HepG2 (cell line): Measurements from ENCODE around the gene SCYGR4. TPM values are rescaled to one million over a fixed set of nuclear protein-coding genes. Genes with fewer than 3 reads are reported as not detected.

ENCODE experiments used
- ATAC-seq: fragments of 200-7000 bp; cut with Tn5 transposase; 3 replicates; pipeline ENCODE4 v1.9.1; 2020; ENCODE audit warnings: mild to moderate bottlenecking, moderate library complexity
- BruUV-seq: library from RNA; stranded (reverse); fragments of 400-500 nt; replicated peaks from 2 replicates; lab custom pipeline; 2021; lab: Mats Ljungman, UMichigan
- CTCF ChIA-PET: fragments of 300-600 bp; formaldehyde crosslinking; extraction: SDS; loops from one replicate; lab custom pipeline; 2021; ENCODE audit warnings: low total read pairs, inconsistent platforms, low intra/inter-chr PET ratio; lab: Yijun Ruan, JAX
- POLR2A ChIA-PET: fragments of 350-600 bp; sonication (Branson Sonifier 250); formaldehyde crosslinking; loops from one replicate; lab custom pipeline; 2020; ENCODE audit warnings: antibody characterized with exemption, inconsistent platforms; lab: Yijun Ruan, JAX
- DNase-seq: peaks from one replicate; pipeline ENCODE4 v3.0.0-alpha.2; 2015; ENCODE audit warnings: low spot score
- FAIRE-seq: peaks from 3 replicates; lab custom pipeline; 2011; peaks lifted over from hg19 to GRCh38; lab: Jason Lieb, UNC
- H2AFZ ChIP-seq: one replicate; pipeline ENCODE4 v1.6.1; 2011; ENCODE audit warnings: low read length, inconsistent platforms
- H3K27ac ChIP-seq: fragments of 300-600 bp; 3 replicates; pipeline ENCODE4 v1.8.0; 2011; ENCODE audit warnings: mixed run types, mild to moderate bottlenecking, mixed read lengths, low read length, inconsistent platforms; ENCODE audit not compliant: insufficient read depth; ENCODE audit errors: extremely low read length
- H3K27me3 ChIP-seq, 2 experiments: fragments of 200-600 bp in 1 of 2; 2 replicates in 1 of 2; 3 replicates in 1 of 2; pipeline versions ENCODE4 v1.6.0 to v1.8.0; 2011; ENCODE audit warnings: low read length in 2 of 2, mild to moderate bottlenecking in 2 of 2, moderate library complexity in 2 of 2, inconsistent platforms in 1 of 2; ENCODE audit not compliant: insufficient read depth in 2 of 2, control insufficient read depth in 1 of 2
- H3K36me3 ChIP-seq, 2 experiments: fragments of 200-600 bp in 1 of 2; replicated peaks in 1 of 2; 2 replicates in 1 of 2; 3 replicates in 1 of 2; pipeline versions ENCODE4 v1.5.1 to v1.8.0; 2011; ENCODE audit warnings: low read length in 2 of 2, inconsistent platforms in 1 of 2; ENCODE audit not compliant: insufficient read depth in 2 of 2, control insufficient read depth in 1 of 2
- H3K4me1 ChIP-seq: 2 replicates; pipeline ENCODE4 v1.5.1; 2012; ENCODE audit warnings: low read length, inconsistent platforms; ENCODE audit not compliant: insufficient read depth
- H3K4me2 ChIP-seq: 2 replicates; pipeline ENCODE4 v1.6.0; 2011; ENCODE audit warnings: low read depth, low read length, inconsistent platforms
- H3K4me3 ChIP-seq, 3 experiments: fragments of 200-600 bp in 1 of 3; sonication (generic), shearing (Covaris generic) in 1 of 3; replicated peaks in 1 of 3; 2 replicates each; pipeline ENCODE4 v1.5.1; 2011 to 2016; ENCODE audit warnings: low read length in 3 of 3, inconsistent platforms in 2 of 3, low read depth in 2 of 3, mild to moderate bottlenecking in 2 of 3, control low read depth in 1 of 3, mixed read lengths in 1 of 3; ENCODE audit not compliant: insufficient read depth in 1 of 3
- H3K79me2 ChIP-seq: one replicate; pipeline ENCODE4 v1.6.1; 2011; ENCODE audit warnings: low read length, inconsistent platforms; ENCODE audit not compliant: insufficient read depth
- H3K9ac ChIP-seq: 2 replicates; pipeline ENCODE4 v1.6.0; 2011; ENCODE audit warnings: mild to moderate bottlenecking, low read depth, low read length, inconsistent platforms; ENCODE audit not compliant: insufficient read depth
- H3K9me3 ChIP-seq: 2 replicates; pipeline ENCODE4 v1.5.1; 2012; ENCODE audit warnings: mild to moderate bottlenecking, low read length
- H4K20me1 ChIP-seq: 2 replicates; pipeline ENCODE4 v1.6.0; 2011; ENCODE audit warnings: inconsistent platforms, mild to moderate bottlenecking, low read length, moderate library complexity; ENCODE audit not compliant: insufficient read depth
- AGO2 ChIP-seq: fragments of 200-400 bp; formaldehyde crosslinking; optimal IDR thresholded peaks from 2 replicates; pipeline ENCODE3; 2017; ENCODE audit warnings: mild to moderate bottlenecking, low read depth, low read length, moderate library complexity
- ARID2 ChIP-seq: sonication (generic); formaldehyde crosslinking; IDR thresholded peaks from 2 replicates; pipeline ENCODE4 v1.8.1; 2022; ENCODE audit warnings: mild to moderate bottlenecking, missing genetic modification reagents, borderline replicate concordance
- FOSL2 ChIP-seq: sonication (generic); formaldehyde crosslinking; IDR thresholded peaks from 2 replicates; pipeline ENCODE4 v1.4.0; 2020; ENCODE audit warnings: missing genetic modification reagents
- GATA4 ChIP-seq: sonication (generic); IDR thresholded peaks from 2 replicates; pipeline ENCODE4 v1.6.1; 2016; ENCODE audit warnings: antibody characterized with exemption, low read depth, borderline replicate concordance
- HNF4A ChIP-seq: sonication (generic); formaldehyde crosslinking; IDR thresholded peaks from 2 replicates; pipeline ENCODE4 v1.4.0; 2020; ENCODE audit warnings: missing genetic modification reagents
- HOXA3 ChIP-seq: sonication (generic); formaldehyde crosslinking; IDR thresholded peaks from 2 replicates; pipeline ENCODE4 v1.5.0; 2020; ENCODE audit warnings: missing genetic modification reagents
- NFE2 ChIP-seq: sonication (generic); formaldehyde crosslinking; IDR thresholded peaks from 2 replicates; pipeline ENCODE4 v1.4.0; 2020; ENCODE audit warnings: missing genetic modification reagents
- NFYC ChIP-seq: IDR thresholded peaks from 2 replicates; pipeline ENCODE4 v1.6.1; 2016; ENCODE audit warnings: missing genetic modification reagents, missing compliant biosample characterization
- NR2F6 ChIP-seq, 2 experiments: IDR thresholded peaks; 2 replicates each; pipeline ENCODE4 v1.6.1; 2016; ENCODE audit warnings: antibody characterized with exemption in 1 of 2, mild to moderate bottlenecking in 1 of 2
- PITX1 ChIP-seq: sonication (generic); formaldehyde crosslinking; IDR thresholded peaks from 2 replicates; pipeline ENCODE4 v1.5.1; 2020; ENCODE audit warnings: mild to moderate bottlenecking, missing genetic modification reagents
- RARA ChIP-seq: IDR thresholded peaks from 2 replicates; pipeline ENCODE4 v1.6.1; 2016; ENCODE audit warnings: missing genetic modification reagents, missing compliant biosample characterization
- SOX5 ChIP-seq: IDR thresholded peaks from 2 replicates; pipeline ENCODE4 v1.6.1; 2016; ENCODE audit warnings: borderline replicate concordance
- TARDBP ChIP-seq: sonication (generic); formaldehyde crosslinking; IDR thresholded peaks from 2 replicates; pipeline ENCODE4 v1.8.0; 2022; ENCODE audit warnings: mild to moderate bottlenecking, missing genetic modification reagents
- TBX3 ChIP-seq: fragments of 450-650 bp; IDR thresholded peaks from 2 replicates; pipeline ENCODE4 v1.6.1; 2017; ENCODE audit warnings: antibody characterized with exemption, mild to moderate bottlenecking, inconsistent platforms, borderline replicate concordance
- TFDP1 ChIP-seq: IDR thresholded peaks from 2 replicates; pipeline ENCODE4 v1.6.1; 2016; ENCODE audit warnings: missing compliant biosample characterization, missing genetic modification reagents, borderline replicate concordance
- ZBTB43 ChIP-seq: sonication (generic); formaldehyde crosslinking; conservative IDR thresholded peaks from 2 replicates; pipeline ENCODE4 v1.4.0; 2020; ENCODE audit warnings: missing genetic modification reagents
- ZNF136 ChIP-seq: sonication (generic); formaldehyde crosslinking; IDR thresholded peaks from 2 replicates; pipeline ENCODE4 v1.8.1; 2022; ENCODE audit warnings: low read depth, mild to moderate bottlenecking, moderate library complexity, missing genetic modification reagents
- ZNF143 ChIP-seq: sonication (generic); formaldehyde crosslinking; IDR thresholded peaks from 2 replicates; pipeline ENCODE4 v1.4.0; 2020; ENCODE audit warnings: missing genetic modification reagents
- ZNF276 ChIP-seq: sonication (generic); formaldehyde crosslinking; IDR thresholded peaks from 2 replicates; pipeline ENCODE4 v1.4.0; 2020; ENCODE audit warnings: mild to moderate bottlenecking, low read depth, missing genetic modification reagents
- ZNF589 ChIP-seq: sonication (generic); formaldehyde crosslinking; conservative IDR thresholded peaks from 2 replicates; pipeline ENCODE4 v1.8.0; 2022; ENCODE audit warnings: mild to moderate bottlenecking, moderate library complexity, missing genetic modification reagents
- ZNF816 ChIP-seq: sonication (generic); formaldehyde crosslinking; IDR thresholded peaks from 2 replicates; pipeline ENCODE4 v1.8.0; 2022; ENCODE audit warnings: missing genetic modification reagents, mild to moderate bottlenecking, borderline replicate concordance
- ZNF878 ChIP-seq: sonication (generic); formaldehyde crosslinking; IDR thresholded peaks from 2 replicates; pipeline ENCODE4 v1.8.1; 2023; ENCODE audit warnings: mild to moderate bottlenecking, missing genetic modification reagents, moderate library complexity
- WGBS: methylation state at CpG from one replicate; pipeline ENCODE4 v1.1.6; 2017; ENCODE audit warnings: low lambda C conversion rate; 5-methylcytosine and 5-hydroxymethylcytosine counted together
- in situ Hi-C: cut with HindIII; loops from 2 replicates; pipeline ENCODE4 v1.10.0; 2017; ENCODE audit warnings: low pct_unique_long_range_greater_than_20kb; ENCODE audit not compliant: extremely low pct_ligation_motif_present
- intact Hi-C: fragments of 100-400 bp; cut with micrococcal nuclease; formaldehyde crosslinking; loops from one replicate; pipeline ENCODE4 v1.10.0; 2022; ENCODE audit not compliant: unreplicated experiment
- polyA plus RNA-seq, 8 experiments: library from polyadenylated mRNA; depleted of rRNA in 3 of 8; stranded (reverse) in 7 of 8; unstranded in 1 of 8; fragments of >200 nt; fragmentation: Illumina TruSeq in 4 of 8; extraction: Trizol in 4 of 8; gene quantifications; 2 replicates each; pipeline versions ENCODE4 v1.2.1 to v1.2.3, GENCODE V29; 2011 to 2016; ENCODE audit warnings: low read depth in 4 of 8, missing spikeins in 1 of 8, mixed read lengths in 1 of 8; ENCODE audit not compliant: insufficient read depth in 1 of 8
- total RNA-seq, 5 experiments: library from RNA; depleted of rRNA; stranded (reverse); fragments of >200 nt; fragmentation: Illumina TruSeq; extraction: Trizol; gene quantifications; 2 replicates each; pipeline ENCODE4 v1.2.3, GENCODE V29; 2016; ENCODE audit warnings: low read depth in 1 of 5

SCYGR4 gene
- total and polyA plus RNA-seq, 2 of the 13 experiments (the other 11 are each of a cell fraction or from before 2014, with no cell fraction given): not detected

- no TSS peak for BruUV-seq
- Histone ChIP-seq H3K36me3 (no peaks in the 10 kb centered on the region), H3K79me2 (no peaks in the 10 kb centered on the region), H4K20me1 (no peaks in the 10 kb centered on the region), H3K27ac (no peak overlapping the region), H3K27me3 (no peaks in the 10 kb centered on the region; a peak in 2 of 5 replicates), H3K4me1 (peaks cover 33% of the 10 kb centered on the region), H3K4me3 (no peak overlapping the region), H3K9me3 (no peaks in the 10 kb centered on the region), H3K9ac (no peak overlapping the region), H2AFZ (no peak overlapping the region), H3K4me2 (no peak overlapping the region)
- ChIA-PET POLR2A (no interaction called here), CTCF (no interaction called here)
- ATAC-seq (peak; percentile 78), DNase-seq (peak; percentile 29), FAIRE-seq (peak; percentile 76)
- WGBS: 53% methylated on average over 4 of the region's 4 CpGs
- intact Hi-C loops (no loop called here), in situ Hi-C loops (no loop called here)
- TF ChIP-seq RARA (CRISPR knock-in tag) (0 out of 2 replicates have a peak, but pooled peaks have one; percentile 24), ZNF143 (CRISPR knock-in tag) (no peak), TBX3 (peak; percentile 30; the same call in 1 of the 2 replicates), ZNF589 (CRISPR knock-in tag) (no peak), SOX5 (CRISPR knock-in tag) (0 out of 2 replicates have a peak, but pooled peaks have one; percentile 23), PITX1 (CRISPR knock-in tag) (no peak), FOSL2 (CRISPR knock-in tag) (peak; percentile 26; the same call in 1 of the 2 replicates), NR2F6 (IDR thresholded peaks at IDR 0.05) (0 out of 2 replicates have a peak, but pooled peaks have one; percentile 44), NR2F6 (CRISPR knock-in tag; IDR thresholded peaks at IDR 0.05) (no peak), TFDP1 (CRISPR knock-in tag) (no peak), ZNF816 (no peak), NFE2 (CRISPR knock-in tag) (no peak), NFYC (no peak), AGO2 (no peak), ZNF276 (no peak), ZNF136 (CRISPR knock-in tag) (no peak), HOXA3 (CRISPR knock-in tag) (peak; percentile 29; the same call in 1 of the 2 replicates), ARID2 (CRISPR knock-in tag) (no peak), TARDBP (no peak), ZBTB43 (CRISPR knock-in tag) (no peak), HNF4A (CRISPR knock-in tag) (peak; percentile 71), ZNF878 (no peak), GATA4 (no peak)
These were observed 2.1 kb upstream of the SCYGR4 start for GRCh38 chr2:227615181-227615580.
